Psoas muscle (tissue), 8 donors: ENCODE measurements around the gene RUNX2. TPM values are rescaled to one million over a fixed set of nuclear protein-coding genes. Genes with fewer than 3 reads are reported as not detected.

Experiments
- ATAC-seq, 4 donors: fragments of 200-7000 bp; cut with Tn5 transposase; one replicate each; pipeline ENCODE4 v1.9.1; 2020; ENCODE audit warnings: moderate library complexity in 3 of 4, mild to moderate bottlenecking in 2 of 4
- DNase-seq, 2 donors: peaks; one replicate each; pipeline ENCODE4 v3.0.0-alpha.2; 2020
- H3K27ac ChIP-seq: fragments of 200-600 bp; one replicate; pipeline ENCODE4 v1.8.0; 2022
- H3K27me3 ChIP-seq, 3 donors: fragments of 200-600 bp in 1 of 3; one replicate each; pipeline versions ENCODE4 v1.6.1 to v1.8.0; 2013 to 2022; ENCODE audit warnings: low read length in 2 of 3, mild to moderate bottlenecking in 2 of 3, moderate library complexity in 1 of 3; ENCODE audit not compliant: insufficient read depth in 3 of 3
- H3K36me3 ChIP-seq, 2 donors: fragments of 200-600 bp in 1 of 2; one replicate each; pipeline versions ENCODE4 v1.6.1 to v1.8.0; 2013 to 2022; ENCODE audit warnings: low read depth in 1 of 2, mild to moderate bottlenecking in 1 of 2, moderate library complexity in 1 of 2; ENCODE audit not compliant: insufficient read depth in 1 of 2
- H3K4me1 ChIP-seq: fragments of 200-600 bp; one replicate; pipeline ENCODE4 v1.8.0; 2022
- H3K4me3 ChIP-seq: fragments of 200-600 bp; one replicate; pipeline ENCODE4 v1.8.0; 2022; ENCODE audit warnings: mild to moderate bottlenecking
- H3K9me3 ChIP-seq: fragments of 200-600 bp; one replicate; pipeline ENCODE4 v1.8.0; 2022
- WGBS, 3 donors: extraction: QIAGEN DNeasy Blood & Tissue Kit; methylation state at CpG; one replicate each; pipeline versions ENCODE4 v1.1.6 to v1.1.7; 2013; 5-methylcytosine and 5-hydroxymethylcytosine counted together
- intact Hi-C, 2 donors: fragments of 100-400 bp; cut with DNase I; formaldehyde crosslinking; loops; one replicate each; pipeline versions ENCODE4 v1.11.0 to v1.14.2; 2022
- polyA plus RNA-seq, 3 donors: library from polyadenylated mRNA; stranded (reverse); fragments of 200-250 nt; gene quantifications; one replicate each; pipeline ENCODE4 v1.2.3, GENCODE V29; 2013
- total RNA-seq, 4 donors: library from RNA; stranded (reverse); fragmentation: NEBNext Ultra II Directional in 2 of 4; extraction: Animal tissue kit (Norgen Biotek cat#: 25700) in 2 of 4; gene quantifications; one replicate each; pipeline versions ENCODE4 v1.2.1 to v1.2.4, GENCODE V29; 2021 to 2023
- TF ChIP-seq, protein P1 (sequence below): fragments of 200-600 bp; IDR thresholded peaks from one replicate; pipeline ENCODE4 v1.8.0; 2022; ENCODE audit warnings: antibody characterized with exemption
- donor health status: healthy with polysubstance abuse.
- donor health status: DM: no; HTN: no; CAD: no; lungs with moderate emphysema.
- donor health status: Bipolar disorder and iron deficiency.
- donor health status: healthy.
- donor health status: DM: yes; HTN: yes; CAD: no.
- donor health status: DM: no; HTN: no; CAD: no.
- donor health status: DM: no; HTN: no; CAD: no.
- donor health status: DM: yes; HTN: yes; CAD: no.

The RUNX2 gene
- total and polyA plus RNA-seq, 7 donors = 0.07 to 0.69 (median 0.21) TPM

DNA sequence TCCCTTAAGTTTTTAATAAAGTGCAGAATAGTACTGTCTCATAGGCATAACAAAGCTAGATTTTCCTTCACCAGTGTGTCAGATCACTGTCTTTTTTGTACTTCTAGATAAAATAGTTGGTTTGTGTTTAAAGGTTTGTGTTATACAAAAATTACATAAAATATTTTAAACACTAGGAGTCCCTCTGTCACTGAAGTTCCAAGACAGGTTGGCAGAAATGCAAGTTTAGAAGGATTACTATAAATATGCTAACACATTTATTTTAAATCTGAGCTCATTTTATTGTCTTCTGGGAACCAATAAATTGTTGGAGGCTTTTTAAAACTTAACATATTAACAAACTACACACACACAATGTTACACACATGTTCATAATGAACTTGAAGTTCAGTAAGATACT, 30.8 kb upstream of the RUNX2 start:
- ATAC-seq = no peak
- no peak for DNase-seq
- TF ChIP-seq, protein P1, sequence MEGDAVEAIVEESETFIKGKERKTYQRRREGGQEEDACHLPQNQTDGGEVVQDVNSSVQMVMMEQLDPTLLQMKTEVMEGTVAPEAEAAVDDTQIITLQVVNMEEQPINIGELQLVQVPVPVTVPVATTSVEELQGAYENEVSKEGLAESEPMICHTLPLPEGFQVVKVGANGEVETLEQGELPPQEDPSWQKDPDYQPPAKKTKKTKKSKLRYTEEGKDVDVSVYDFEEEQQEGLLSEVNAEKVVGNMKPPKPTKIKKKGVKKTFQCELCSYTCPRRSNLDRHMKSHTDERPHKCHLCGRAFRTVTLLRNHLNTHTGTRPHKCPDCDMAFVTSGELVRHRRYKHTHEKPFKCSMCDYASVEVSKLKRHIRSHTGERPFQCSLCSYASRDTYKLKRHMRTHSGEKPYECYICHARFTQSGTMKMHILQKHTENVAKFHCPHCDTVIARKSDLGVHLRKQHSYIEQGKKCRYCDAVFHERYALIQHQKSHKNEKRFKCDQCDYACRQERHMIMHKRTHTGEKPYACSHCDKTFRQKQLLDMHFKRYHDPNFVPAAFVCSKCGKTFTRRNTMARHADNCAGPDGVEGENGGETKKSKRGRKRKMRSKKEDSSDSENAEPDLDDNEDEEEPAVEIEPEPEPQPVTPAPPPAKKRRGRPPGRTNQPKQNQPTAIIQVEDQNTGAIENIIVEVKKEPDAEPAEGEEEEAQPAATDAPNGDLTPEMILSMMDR = no peak
- no peaks in the 10 kb centered on the region for H3K4me1 ChIP-seq
- H3K9me3 ChIP-seq = peaks cover 3% of the 10 kb centered on the region
- no peak overlapping the region for H3K27ac ChIP-seq
- no peaks in the 10 kb centered on the region for H3K27me3 ChIP-seq
- intact Hi-C loops = no loop called here
- H3K4me3 ChIP-seq = no peak overlapping the region
- H3K36me3 ChIP-seq = no peaks in the 10 kb centered on the region

DNA sequence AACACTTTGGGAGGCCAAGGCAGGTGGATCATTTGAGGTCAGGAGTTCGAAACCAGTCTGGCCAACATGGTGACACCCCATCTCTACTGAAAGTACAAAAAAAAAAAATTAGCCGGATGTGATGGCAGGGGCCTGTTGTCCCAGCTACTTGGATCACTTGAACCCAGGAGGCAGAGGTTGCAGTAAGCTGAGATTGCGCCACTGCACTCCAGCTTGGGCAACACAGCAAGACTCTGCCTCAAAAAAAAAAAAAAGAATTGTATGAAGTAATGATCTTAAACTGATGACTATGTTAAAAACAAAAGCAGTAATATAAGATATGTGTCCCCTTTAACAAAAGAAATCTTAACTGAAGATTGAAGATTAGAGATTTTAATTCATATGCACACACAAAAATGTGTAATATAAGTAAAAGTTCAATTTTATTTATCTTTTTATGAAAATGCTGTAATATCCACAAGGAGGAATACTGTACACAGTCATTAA, 29.0 kb upstream of the RUNX2 start:
- no peak for DNase-seq
- H3K27ac ChIP-seq = no peak overlapping the region
- no peaks in the 10 kb centered on the region for H3K9me3 ChIP-seq
- no peak for ATAC-seq
- no peaks in the 10 kb centered on the region for H3K36me3 ChIP-seq
- H3K4me3 ChIP-seq = no peak overlapping the region
- 97 to 98% (median 97%) methylated on average over 3 of the region's 3 CpGs for WGBS, 3 donors
- TF ChIP-seq, protein P1 = no peak
- H3K27me3 ChIP-seq = no peaks in the 10 kb centered on the region
- H3K4me1 ChIP-seq = no peaks in the 10 kb centered on the region
- intact Hi-C loops = no loop called here

DNA sequence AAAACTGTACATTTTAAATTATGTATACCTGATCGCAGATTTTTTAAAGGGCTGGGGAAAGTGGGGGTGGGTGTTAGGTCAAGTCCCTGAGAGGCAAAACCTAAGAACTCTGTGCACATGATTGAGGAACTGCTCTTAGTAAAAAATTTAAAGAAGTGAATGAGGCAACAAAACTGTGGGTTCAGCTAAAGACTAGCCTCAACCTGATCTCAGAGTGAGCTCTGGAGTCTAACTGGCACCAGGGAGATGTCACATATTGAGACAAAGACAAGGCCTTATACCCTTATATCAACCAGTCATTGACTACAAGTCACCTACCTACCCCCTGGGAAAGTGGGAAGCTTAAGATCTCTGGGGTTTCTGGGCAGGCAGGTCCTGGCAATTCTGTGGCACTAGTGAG, 27.4 kb upstream of the RUNX2 start:
- TF ChIP-seq, protein P1 = no peak
- Histone ChIP-seq H3K4me1 (no peaks in the 10 kb centered on the region), H3K4me3 (no peak overlapping the region), H3K27me3 (no peaks in the 10 kb centered on the region), H3K27ac (no peak overlapping the region), H3K36me3 (no peaks in the 10 kb centered on the region), H3K9me3 (no peaks in the 10 kb centered on the region)
- DNase-seq = no peak
- intact Hi-C loops = no loop called here
- no peak for ATAC-seq
- WGBS, 3 donors = 90 to 97% (median 96%) methylated on average over 1 of the region's 1 CpG

DNA sequence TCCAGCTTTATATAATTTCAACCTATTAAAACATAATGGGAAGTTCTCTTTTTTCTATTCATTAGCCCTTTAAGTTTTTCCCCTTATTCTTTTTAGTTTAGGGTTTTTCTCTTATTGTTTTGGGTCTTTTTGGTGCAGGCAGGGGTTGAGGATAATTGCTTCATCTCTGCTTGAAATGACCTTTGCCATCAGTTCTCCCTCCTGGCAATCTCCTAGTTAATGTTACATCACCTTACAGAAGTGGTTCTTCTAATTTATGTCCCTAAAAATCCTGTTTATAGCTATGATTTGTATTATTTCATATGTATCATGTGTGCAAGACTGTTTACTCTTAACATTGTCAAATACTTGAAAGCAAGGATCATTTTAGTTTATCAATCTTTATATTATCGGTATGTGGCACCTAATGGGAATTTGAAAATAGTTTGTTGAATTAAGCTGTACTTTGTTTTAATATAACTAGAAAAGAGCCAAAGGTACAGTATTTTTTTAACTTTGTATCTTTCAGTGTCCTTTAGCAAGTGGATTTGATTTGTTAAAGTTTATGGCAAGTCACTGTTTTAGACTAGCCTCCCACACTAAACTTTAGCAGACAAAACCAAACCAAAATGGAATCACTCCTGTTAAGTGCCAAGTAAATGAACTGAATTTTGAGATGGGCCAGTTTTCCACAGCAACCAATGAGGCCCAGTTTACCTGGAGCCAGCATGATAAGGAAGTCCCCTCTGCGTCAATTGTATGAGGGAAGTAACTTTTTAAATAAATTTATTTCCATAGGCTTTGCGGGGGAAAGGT, 26.6 kb upstream of the RUNX2 start:
- TF ChIP-seq, protein P1 = no peak
- no peaks in the 10 kb centered on the region for H3K9me3 ChIP-seq
- H3K4me3 ChIP-seq = no peak overlapping the region
- no peaks in the 10 kb centered on the region for H3K27me3 ChIP-seq
- WGBS, 3 donors = 60 to 65% (median 63%) methylated on average over 3 of the region's 3 CpGs
- intact Hi-C loops = no loop called here
- no peak overlapping the region for H3K27ac ChIP-seq
- DNase-seq (no peak), ATAC-seq (no peak)
- no peaks in the 10 kb centered on the region for H3K4me1 ChIP-seq
- H3K36me3 ChIP-seq = no peaks in the 10 kb centered on the region

DNA sequence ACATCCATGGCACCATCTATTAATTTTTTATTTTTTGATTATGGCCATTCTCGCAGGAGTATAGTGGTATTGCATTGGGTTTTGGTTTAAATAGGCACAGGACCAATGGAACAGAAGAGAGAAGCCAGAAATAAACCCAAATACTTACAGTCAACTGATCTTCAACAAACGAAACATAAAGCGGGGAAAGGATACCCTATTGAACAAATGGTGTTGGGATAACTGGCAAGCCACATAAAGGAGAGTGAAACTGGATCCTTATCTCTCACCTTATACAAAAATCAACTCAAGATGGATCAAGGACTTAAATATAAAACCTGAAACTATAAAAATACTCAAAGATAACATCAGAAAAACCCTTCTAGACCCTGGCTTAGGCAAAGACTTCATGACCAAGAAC, 25.3 kb upstream of the RUNX2 start:
- no peak for ATAC-seq
- Histone ChIP-seq H3K27me3 (no peaks in the 10 kb centered on the region), H3K36me3 (no peaks in the 10 kb centered on the region), H3K4me1 (no peaks in the 10 kb centered on the region), H3K9me3 (no peaks in the 10 kb centered on the region), H3K4me3 (no peak overlapping the region), H3K27ac (no peak overlapping the region)
- intact Hi-C loops = no loop called here
- DNase-seq = no peak
- 96 to 98% (median 97%) methylated on average over 3 of the region's 3 CpGs for WGBS, 3 donors
- TF ChIP-seq, protein P1 = no peak
